Liver (tissue), 3 donors: ENCODE measurements around the gene LLGL1.

Source experiments
- FOXA1 ChIP-seq: IDR thresholded peaks from 2 replicates; pipeline ENCODE4 v1.6.1; 2016; ENCODE audit warnings: antibody characterized with exemption
- GABPA ChIP-seq, 2 donors: IDR thresholded peaks in 1 of 2; conservative IDR thresholded peaks in 1 of 2; 2 replicates each; pipeline ENCODE4 v1.6.1; 2016; ENCODE audit warnings: antibody characterized with exemption in 2 of 2, mild to moderate bottlenecking in 1 of 2, moderate library complexity in 1 of 2
- RAD21 ChIP-seq, 2 donors: IDR thresholded peaks; 2 replicates each; pipeline ENCODE4 v1.6.1; 2016; ENCODE audit warnings: antibody characterized with exemption in 2 of 2, mild to moderate bottlenecking in 2 of 2
- SP1 ChIP-seq: IDR thresholded peaks from 2 replicates; pipeline ENCODE4 v1.6.1; 2018; ENCODE audit warnings: antibody characterized with exemption, mild to moderate bottlenecking
- YY1 ChIP-seq: IDR thresholded peaks from 2 replicates; pipeline ENCODE4 v1.6.1; 2016; ENCODE audit warnings: antibody characterized with exemption, mild to moderate bottlenecking
- TF ChIP-seq, protein P1 (sequence below): fragments of 150-350 bp; IDR thresholded peaks from 2 replicates; pipeline ENCODE4 v1.5.1; 2017; ENCODE audit warnings: improper control_type of control experiment, low read depth, low read length; ENCODE audit not compliant: missing input control
- TF ChIP-seq, protein P2 (sequence below): IDR thresholded peaks from 2 replicates; pipeline ENCODE4 v1.6.1; 2016; ENCODE audit warnings: antibody characterized with exemption
- donor health status: healthy.
- donor health status: healthy.

DNA sequence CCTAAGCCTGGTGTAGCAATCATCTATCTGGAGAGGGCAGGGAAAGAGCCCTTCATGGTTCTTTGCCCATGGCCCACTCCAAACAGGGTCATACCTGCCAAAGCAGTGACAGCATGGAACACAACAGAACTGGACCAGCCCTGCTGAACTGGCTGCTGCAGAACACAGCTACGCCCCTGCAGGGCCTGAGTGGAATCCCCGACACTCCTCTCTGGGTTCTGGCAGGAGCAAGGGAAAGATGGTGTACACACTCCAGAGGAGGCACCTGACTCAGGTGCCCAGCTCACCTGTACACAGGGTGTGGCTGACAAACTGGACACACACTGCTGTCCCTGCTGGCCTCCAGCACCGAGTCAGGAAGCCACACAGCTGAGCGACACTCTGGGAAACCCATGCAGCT is 54.8 kb downstream of the LLGL1 start:
- no peak for TF ChIP-seq YY1
- TF ChIP-seq, protein P1, sequence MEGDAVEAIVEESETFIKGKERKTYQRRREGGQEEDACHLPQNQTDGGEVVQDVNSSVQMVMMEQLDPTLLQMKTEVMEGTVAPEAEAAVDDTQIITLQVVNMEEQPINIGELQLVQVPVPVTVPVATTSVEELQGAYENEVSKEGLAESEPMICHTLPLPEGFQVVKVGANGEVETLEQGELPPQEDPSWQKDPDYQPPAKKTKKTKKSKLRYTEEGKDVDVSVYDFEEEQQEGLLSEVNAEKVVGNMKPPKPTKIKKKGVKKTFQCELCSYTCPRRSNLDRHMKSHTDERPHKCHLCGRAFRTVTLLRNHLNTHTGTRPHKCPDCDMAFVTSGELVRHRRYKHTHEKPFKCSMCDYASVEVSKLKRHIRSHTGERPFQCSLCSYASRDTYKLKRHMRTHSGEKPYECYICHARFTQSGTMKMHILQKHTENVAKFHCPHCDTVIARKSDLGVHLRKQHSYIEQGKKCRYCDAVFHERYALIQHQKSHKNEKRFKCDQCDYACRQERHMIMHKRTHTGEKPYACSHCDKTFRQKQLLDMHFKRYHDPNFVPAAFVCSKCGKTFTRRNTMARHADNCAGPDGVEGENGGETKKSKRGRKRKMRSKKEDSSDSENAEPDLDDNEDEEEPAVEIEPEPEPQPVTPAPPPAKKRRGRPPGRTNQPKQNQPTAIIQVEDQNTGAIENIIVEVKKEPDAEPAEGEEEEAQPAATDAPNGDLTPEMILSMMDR, result no peak
- TF ChIP-seq GABPA (IDR thresholded peaks at IDR 0.05 in 1 of 2, conservative IDR thresholded peaks at IDR 0.05 in 1 of 2), result no peak
- TF ChIP-seq RAD21 (IDR thresholded peaks at IDR 0.05), result no peak
- TF ChIP-seq SP1, result no peak
- no peak for TF ChIP-seq FOXA1
- TF ChIP-seq, protein P2, sequence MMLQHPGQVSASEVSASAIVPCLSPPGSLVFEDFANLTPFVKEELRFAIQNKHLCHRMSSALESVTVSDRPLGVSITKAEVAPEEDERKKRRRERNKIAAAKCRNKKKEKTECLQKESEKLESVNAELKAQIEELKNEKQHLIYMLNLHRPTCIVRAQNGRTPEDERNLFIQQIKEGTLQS, result no peak
